Activated CD8-positive, alpha-beta memory T cell treated with anti-CD3 and anti-CD28 coated beads, Interleukin-2, amount 50 U/mL, for 4 hours (primary cell): ENCODE data around the gene PLB1.

Source experiments
- DNase-seq: peaks from one replicate; pipeline ENCODE4 v3.0.0-alpha.2; 2020

The PLB1 gene

GRCh38 chr2:28674713-28675068, 178.8 kb downstream of the PLB1 start:
- DNase-seq = no peak

GRCh38 chr2:28676152-28676835, 180.4 kb downstream of the PLB1 start:
- no peak for DNase-seq

DNA sequence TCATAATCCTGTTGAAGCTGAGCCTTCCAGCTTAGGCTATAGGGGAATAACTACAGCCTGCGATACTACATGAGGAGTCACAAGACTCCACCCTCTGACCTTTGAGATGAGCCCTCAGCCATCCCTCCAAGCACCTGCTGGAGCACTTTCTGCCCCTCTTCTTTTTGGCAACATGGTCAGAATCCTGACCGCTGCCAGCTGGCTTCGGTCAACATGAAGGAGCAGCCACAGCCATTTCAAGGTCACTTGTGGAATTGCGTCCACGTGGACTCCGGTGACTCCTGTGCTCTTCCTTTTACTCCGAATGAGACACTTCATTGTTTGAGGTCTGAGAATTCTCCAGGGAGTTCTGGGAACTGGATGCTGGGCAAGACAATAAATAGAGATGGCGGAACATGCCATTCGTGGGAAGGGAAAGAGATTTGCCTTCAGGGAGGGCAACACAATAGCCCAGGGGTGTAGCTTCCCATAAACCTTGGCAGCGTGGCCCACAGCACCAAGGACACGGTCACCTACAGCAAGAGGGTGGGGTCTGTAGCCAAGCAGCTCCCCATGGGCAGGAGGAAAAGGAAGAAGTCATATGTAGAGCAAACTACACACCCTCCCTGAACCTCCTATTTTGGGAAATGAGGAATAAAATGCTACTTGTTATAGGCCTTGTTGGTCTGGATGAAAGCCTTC, 182.5 kb downstream of the PLB1 start:
- no peak for DNase-seq

DNA sequence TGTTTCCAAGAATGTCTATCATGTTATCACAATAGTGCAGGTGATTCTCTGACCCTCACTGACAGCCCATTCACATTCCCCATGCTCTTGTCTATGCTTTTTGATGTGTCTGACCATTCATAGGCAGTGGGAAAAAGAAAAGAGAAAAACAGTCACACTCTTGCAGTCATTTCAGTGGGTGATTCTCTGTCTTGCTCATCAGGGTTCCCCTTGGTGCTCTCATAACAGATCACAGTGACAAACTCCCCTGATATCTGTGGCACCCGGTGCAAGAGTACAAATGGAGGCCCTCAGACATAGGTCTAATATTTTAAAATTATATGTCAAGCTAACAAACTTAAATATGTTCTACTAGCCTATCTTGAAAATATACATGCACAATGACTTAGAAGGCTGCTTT, 183.1 kb downstream of the PLB1 start:
- no peak for DNase-seq

- no peak for DNase-seq
These were observed 184.8 kb downstream of the PLB1 start for GRCh38 chr2:28680657-28681056.

DNA sequence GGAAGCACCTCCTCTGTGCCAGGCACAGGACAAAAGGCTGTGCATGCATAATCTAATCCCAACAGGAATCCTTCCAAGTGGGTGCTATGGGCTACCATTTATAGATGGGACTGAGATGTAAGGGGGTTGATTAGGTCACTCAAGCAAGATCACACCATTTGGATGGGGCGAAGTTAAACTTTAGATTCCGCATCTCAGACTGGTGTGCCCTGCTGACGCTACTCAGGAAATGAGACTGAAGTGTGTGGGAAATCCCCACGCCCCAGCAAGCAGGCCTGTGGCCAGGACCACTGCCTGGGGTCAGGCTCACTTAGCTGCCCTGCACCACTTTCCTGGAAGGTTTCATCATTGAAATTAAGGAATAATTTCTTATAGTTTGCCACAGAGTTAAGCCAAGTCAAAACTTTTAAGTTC, 185.3 kb downstream of the PLB1 start:
- peak; percentile 55 for DNase-seq

DNA sequence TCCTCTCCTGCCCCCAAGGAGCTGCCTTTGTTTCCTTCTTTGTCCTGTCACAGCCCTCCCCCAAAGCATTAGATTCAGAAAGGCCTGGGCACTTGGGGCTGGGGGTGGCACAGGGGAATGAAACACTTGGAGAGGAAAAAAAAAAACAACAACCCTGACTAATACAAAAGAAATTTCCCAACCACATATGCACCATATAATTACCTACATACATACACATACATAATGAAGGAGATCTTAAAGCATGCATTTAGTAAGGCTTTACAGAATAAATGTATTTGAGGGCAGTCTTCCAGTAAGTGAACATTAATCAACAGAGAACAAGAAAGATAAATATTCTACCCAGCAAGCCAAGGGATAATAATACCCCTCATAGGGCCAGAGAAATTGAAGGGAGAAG, 185.7 kb downstream of the PLB1 start:
- no peak for DNase-seq

DNA sequence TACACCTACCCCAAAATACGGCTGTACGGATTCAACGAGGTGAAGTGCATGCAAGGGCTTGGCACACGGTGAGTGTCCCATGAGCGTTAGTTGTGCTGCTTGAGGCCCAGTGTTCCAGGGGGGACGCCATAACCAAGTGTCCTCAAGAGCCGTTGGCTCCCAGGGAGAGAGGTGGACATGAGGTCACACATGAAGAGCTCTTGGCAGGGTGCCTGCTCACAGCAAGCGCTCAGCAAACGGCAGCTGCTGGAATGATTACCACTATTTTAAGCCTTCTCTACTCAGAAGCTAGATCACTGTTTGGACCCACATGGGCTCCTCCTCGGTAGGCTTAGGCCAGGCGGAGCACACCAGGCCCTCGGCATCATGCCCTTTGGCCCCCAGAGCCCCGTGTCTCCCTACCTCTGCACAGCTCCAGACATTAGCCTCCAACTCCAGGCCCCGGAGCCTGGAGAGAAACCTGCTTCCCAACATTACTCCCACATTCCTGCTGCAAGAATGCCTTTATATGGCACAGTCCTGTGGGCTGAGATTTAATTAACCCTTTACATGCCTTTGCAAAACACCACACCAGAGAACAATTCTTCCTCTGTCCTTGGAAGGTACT, 187.3 kb downstream of the PLB1 start:
- no peak for DNase-seq

DNA sequence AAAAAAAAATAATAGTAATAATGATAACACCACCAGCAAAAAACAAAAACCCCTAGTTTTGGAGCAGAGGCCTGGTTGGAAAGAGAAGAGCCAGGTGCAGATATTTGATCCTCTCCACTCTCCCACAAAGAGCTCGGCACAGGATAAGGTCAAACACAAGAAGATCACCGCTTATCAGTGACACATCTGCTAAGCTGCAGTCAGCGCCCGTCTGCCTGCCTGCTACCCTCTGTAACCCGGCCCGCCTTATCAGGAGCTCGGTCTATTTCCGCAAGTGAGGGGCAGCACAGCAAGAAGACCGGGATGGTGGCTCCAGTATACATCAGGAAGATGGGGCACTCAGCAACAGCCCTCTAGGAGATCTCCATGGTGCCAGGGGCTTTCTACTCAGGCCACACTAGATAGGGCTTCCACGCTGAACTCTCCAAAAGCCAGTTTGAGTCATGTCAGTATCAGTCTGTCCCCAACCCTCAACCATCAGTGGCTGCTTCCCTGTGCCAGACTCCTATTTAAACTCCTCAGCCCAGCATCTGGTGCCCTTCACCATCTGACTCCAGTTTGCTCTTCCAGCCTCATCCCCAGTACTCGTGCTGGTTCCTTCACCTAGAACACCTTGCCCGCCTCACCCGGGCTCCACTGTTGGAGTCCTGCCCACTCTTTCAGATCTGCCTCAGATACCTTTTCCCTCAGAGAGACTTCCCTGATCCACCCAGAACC, 188.4 kb downstream of the PLB1 start:
- no peak for DNase-seq

DNA sequence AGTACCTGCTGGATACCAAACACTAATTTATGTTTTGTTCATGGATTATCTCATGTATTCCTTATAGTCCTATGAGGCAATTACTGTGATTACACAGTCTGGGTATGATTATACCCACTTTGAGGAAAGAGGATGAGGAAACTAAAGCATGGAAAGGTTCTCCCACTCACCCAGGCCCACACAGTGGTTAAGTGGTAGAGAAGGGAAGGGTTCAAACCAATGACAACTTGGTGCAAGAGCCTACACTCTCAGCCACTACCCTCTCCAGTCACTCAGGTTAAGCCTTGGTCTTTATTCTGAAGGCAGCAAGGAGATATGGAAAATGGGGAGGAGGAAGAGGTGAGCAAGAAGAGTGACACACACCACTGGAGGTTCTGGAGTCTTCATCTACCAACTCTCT, 191.3 kb downstream of the PLB1 start:
- no peak for DNase-seq

DNA sequence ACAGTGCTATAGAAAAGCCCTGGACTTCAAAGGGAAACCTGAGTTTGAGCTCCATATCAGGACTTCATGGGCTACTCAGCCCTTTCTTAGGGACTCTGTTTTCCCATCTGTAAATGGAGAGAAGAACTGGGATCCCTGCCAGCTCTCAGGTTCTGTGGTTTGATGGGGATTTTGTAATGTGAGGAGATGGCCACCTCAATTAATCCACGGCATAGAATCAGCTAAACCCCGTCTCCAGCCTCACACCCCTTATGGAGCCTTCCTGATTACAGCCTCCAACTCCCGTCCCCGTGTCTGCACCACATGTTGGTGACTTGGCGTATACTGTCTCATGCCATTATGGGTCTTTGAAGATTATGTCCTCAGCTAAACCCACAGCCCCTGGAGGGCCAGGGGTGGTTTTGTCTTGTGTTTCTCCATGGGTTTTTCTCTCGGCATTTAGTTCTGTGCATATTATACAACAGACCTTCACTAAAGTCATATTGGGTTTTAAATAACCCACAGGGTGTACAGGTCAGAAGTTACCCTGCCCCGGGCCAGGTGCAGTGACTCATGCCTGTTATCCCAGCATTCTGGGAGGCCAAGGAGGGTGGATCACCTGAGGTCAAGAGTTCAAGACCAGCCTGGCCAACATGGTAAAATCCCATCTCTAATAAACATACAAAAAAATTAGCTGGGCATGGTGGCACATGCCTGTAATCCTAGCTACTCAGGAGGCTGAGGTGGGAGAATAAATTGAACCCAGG, 192.0 kb downstream of the PLB1 start:
- DNase-seq = no peak

- no peak for DNase-seq
These were observed 193.0 kb downstream of the PLB1 start for GRCh38 chr2:28688818-28689217.

- no peak for DNase-seq
These were observed 193.9 kb downstream of the PLB1 start for GRCh38 chr2:28689771-28690170.

GRCh38 chr2:28692411-28692810, 196.6 kb downstream of the PLB1 start:
- no peak for DNase-seq

DNA sequence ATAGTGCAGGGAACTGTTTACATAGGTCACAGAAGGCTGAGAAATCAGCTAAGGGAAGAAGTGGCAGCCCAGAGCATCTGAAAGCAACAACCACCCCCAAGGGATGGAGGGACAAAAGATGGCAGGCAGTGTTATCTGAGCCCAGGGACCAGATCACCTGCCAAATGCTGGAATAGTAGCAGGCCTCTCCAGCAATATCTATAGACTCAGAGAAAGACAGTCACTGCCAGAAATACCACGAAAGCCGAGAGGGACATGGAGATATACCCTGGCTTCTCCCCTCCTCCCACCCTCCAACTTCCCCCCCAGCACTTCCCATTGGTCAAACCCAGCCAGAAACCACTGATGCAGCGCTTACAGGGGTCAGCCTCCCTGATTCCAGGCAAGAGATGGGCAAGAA, 197.4 kb downstream of the PLB1 start:
- no peak for DNase-seq
